Peyer's patch (tissue), 4 donors: ENCODE data around the gene CLCN2.

Experiments
- POLR2A ChIP-seq, 2 donors: fragments of 450-650 bp; IDR thresholded peaks; one replicate each; pipeline ENCODE4 v1.5.1; 2017; ENCODE audit warnings: antibody characterized with exemption in 2 of 2, mild to moderate bottlenecking in 2 of 2, moderate library complexity in 2 of 2
- TF ChIP-seq, protein P1 (sequence below), 6 experiments: fragments of 450-650 bp in 4 of 6; fragments of 200-600 bp in 2 of 6; sonication (generic) in 1 of 6; IDR thresholded peaks; one replicate each; pipeline ENCODE4 v1.5.1; 2017 to 2019; ENCODE audit warnings: antibody characterized with exemption in 6 of 6, mild to moderate bottlenecking in 3 of 6, moderate library complexity in 1 of 6

DNA sequence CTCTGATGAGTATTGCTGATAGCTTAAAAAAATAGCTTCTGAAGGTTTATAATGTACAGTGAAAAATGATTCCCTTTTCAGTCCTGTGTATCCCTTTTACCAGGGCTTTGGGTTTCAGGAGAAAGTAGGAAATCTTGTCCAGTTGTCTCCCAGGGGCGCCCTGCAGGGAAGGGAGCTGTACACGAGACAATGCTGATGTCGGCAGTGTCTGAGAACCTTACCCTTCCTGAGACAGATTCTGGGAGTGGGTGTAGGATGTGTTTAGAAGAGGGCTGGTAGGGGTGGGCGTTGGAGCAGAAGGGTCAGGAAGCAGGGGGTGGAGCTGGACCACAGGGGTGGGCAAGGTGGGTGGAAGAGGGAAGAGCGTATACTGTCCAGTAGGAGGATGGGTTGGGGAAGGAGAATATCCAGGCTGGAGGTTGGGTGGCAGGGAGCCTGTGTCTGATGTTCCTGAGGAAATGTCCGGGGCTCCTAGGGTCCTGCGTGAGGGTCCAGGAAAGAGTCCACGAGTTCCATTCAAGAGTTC, 11.0 kb upstream of the CLCN2 start:
- TF ChIP-seq, protein P1, sequence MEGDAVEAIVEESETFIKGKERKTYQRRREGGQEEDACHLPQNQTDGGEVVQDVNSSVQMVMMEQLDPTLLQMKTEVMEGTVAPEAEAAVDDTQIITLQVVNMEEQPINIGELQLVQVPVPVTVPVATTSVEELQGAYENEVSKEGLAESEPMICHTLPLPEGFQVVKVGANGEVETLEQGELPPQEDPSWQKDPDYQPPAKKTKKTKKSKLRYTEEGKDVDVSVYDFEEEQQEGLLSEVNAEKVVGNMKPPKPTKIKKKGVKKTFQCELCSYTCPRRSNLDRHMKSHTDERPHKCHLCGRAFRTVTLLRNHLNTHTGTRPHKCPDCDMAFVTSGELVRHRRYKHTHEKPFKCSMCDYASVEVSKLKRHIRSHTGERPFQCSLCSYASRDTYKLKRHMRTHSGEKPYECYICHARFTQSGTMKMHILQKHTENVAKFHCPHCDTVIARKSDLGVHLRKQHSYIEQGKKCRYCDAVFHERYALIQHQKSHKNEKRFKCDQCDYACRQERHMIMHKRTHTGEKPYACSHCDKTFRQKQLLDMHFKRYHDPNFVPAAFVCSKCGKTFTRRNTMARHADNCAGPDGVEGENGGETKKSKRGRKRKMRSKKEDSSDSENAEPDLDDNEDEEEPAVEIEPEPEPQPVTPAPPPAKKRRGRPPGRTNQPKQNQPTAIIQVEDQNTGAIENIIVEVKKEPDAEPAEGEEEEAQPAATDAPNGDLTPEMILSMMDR (IDR thresholded peaks at IDR 0.05): no peak
- TF ChIP-seq POLR2A (IDR thresholded peaks at IDR 0.05): no peak
